ENCODE measurements around the gene AP2B1. TPM values are rescaled to one million over a fixed set of nuclear protein-coding genes. Genes with fewer than 3 reads are reported as not detected.

Gene AP2B1
- total RNA-seq, 1 donor from 2014 or later: 129 TPM

DNA sequence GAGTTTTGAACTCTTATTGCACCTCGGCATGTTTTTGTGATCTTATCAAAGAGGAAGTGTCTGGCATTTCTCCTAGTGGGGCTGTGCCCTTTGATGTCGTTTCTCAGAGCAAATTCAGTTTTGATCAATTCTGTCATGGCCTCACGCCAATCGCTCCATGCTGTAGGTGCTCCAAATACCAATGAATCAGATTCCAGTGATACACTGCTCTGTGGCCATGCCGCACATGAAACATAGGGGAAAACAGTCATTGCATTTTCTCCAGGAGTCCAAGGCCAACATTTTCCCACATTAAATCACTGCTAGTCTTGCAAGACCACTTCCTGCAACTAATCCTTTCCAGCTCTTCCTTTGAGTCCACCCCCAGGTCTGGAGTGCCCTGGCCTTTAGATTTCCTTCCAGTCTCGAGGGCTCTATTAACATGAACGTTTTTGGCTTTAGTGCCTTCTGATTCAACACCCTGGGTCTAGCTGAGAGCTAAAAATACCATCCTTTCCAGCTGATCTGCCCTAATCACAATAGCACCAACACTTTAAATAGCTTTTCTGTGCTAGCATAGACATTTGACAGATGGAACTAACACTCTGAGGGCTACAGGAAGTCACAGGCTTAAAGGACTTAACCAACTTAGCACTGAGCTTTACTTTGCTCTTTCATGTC, 126.1 kb downstream of the AP2B1 start:
- intact Hi-C loops (cut with micrococcal nuclease): no loop called here
- Mint-ChIP-seq H3K4me1 (peaks cover 13% of the 10 kb centered on the region), H3K9me3 (no peaks in the 10 kb centered on the region), H3K27me3 (no peaks in the 10 kb centered on the region), H3K27ac (no peak overlapping the region), H3K36me3 (ENCODE audit: low read depth) (peaks cover 32% of the 10 kb centered on the region), H3K4me3 (no peak overlapping the region)
- POLR2A ChIA-PET: no interaction called here
- TF ChIP-seq, protein P1, sequence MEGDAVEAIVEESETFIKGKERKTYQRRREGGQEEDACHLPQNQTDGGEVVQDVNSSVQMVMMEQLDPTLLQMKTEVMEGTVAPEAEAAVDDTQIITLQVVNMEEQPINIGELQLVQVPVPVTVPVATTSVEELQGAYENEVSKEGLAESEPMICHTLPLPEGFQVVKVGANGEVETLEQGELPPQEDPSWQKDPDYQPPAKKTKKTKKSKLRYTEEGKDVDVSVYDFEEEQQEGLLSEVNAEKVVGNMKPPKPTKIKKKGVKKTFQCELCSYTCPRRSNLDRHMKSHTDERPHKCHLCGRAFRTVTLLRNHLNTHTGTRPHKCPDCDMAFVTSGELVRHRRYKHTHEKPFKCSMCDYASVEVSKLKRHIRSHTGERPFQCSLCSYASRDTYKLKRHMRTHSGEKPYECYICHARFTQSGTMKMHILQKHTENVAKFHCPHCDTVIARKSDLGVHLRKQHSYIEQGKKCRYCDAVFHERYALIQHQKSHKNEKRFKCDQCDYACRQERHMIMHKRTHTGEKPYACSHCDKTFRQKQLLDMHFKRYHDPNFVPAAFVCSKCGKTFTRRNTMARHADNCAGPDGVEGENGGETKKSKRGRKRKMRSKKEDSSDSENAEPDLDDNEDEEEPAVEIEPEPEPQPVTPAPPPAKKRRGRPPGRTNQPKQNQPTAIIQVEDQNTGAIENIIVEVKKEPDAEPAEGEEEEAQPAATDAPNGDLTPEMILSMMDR (IDR thresholded peaks at IDR 0.05): no peak
- CTCF ChIA-PET: no interaction called here
- ATAC-seq (ENCODE audit: low read depth) (no peak), DNase-seq (no peak)

DNA sequence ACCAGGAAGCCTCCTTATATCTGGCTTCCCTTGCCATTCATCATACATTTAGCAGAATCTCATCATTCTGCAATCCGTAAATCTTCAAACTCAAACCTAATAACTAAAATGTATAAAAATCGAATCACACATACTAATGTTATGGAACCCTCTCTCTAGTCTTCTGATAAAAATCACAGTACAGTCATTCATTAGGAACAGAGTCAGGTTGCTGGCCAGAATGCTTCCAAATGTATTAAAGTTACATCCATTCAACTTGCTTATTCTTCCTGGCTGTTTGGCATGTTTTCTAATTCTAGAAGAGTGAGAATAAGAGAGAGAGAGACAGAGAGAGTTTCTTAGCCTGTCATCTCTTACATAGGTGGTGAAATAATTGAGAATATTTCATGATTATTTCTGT, 127.9 kb downstream of the AP2B1 start:
- no peak for DNase-seq
- H3K36me3 Mint-ChIP-seq (ENCODE audit: low read depth): peaks cover 32% of the 10 kb centered on the region
- intact Hi-C loops (cut with micrococcal nuclease): no loop called here
- H3K27me3 Mint-ChIP-seq: no peaks in the 10 kb centered on the region
- ChIA-PET POLR2A (no interaction called here), CTCF (no interaction called here)
- ATAC-seq (ENCODE audit: low read depth): no peak
- TF ChIP-seq, protein P1 (IDR thresholded peaks at IDR 0.05): no peak
- no peak overlapping the region for H3K27ac Mint-ChIP-seq
- no peak overlapping the region for H3K4me3 Mint-ChIP-seq
- H3K9me3 Mint-ChIP-seq: no peaks in the 10 kb centered on the region
- H3K4me1 Mint-ChIP-seq: no peaks in the 10 kb centered on the region

DNA sequence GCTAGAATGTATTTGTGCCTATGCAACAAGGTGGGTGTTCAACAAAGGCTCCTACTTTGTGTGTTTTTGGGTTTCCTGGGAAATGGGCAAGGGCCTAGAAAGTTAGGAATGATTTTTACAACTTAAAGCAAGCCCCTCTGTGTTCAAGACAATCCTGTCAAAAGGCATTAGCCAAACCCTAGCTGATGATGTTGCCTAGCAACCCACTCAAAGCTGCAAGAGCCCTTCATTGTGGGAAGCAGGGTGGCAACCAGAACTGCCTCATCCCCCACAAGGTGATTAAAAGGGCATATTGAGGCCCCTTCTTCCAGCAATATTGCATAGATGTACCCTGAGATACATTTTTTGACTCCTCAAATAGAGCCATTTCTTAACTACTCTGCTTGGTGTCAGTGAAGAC, 128.3 kb downstream of the AP2B1 start:
- intact Hi-C loops (cut with micrococcal nuclease): no loop called here
- ChIA-PET CTCF (no interaction called here), POLR2A (no interaction called here)
- Mint-ChIP-seq H3K36me3 (ENCODE audit: low read depth) (peaks cover 30% of the 10 kb centered on the region), H3K4me3 (no peak overlapping the region), H3K27ac (no peak overlapping the region), H3K27me3 (no peaks in the 10 kb centered on the region), H3K4me1 (no peaks in the 10 kb centered on the region), H3K9me3 (no peaks in the 10 kb centered on the region)
- DNase-seq (no peak), ATAC-seq (ENCODE audit: low read depth) (no peak)
- TF ChIP-seq, protein P1 (IDR thresholded peaks at IDR 0.05): no peak

DNA sequence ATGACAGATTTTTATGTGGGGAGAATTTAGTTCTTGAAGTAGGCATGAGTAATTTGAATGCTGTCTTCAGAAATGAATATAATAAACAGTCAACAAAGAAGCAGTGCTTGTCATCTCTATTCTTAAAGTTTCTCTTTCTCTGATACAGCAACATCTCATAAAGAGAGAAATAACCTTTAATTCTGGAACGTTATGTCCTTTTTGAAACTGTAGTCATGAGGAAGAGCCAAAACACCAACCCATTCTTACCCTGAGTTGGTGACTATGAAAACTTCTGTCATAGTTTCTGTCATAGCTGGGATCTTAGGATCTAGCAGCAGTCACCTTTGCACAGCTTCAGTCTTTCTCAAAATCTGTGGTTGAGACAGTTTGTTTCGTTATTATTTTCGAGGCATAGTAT, 129.1 kb downstream of the AP2B1 start:
- Mint-ChIP-seq H3K27ac (no peak overlapping the region), H3K9me3 (no peaks in the 10 kb centered on the region), H3K27me3 (no peaks in the 10 kb centered on the region), H3K36me3 (ENCODE audit: low read depth) (peaks cover 26% of the 10 kb centered on the region), H3K4me3 (no peak overlapping the region), H3K4me1 (no peaks in the 10 kb centered on the region)
- ChIA-PET CTCF (no interaction called here), POLR2A (no interaction called here)
- intact Hi-C loops (cut with micrococcal nuclease): no loop called here
- no peak for ATAC-seq (ENCODE audit: low read depth)
- DNase-seq: no peak
- TF ChIP-seq, protein P1 (IDR thresholded peaks at IDR 0.05): no peak

DNA sequence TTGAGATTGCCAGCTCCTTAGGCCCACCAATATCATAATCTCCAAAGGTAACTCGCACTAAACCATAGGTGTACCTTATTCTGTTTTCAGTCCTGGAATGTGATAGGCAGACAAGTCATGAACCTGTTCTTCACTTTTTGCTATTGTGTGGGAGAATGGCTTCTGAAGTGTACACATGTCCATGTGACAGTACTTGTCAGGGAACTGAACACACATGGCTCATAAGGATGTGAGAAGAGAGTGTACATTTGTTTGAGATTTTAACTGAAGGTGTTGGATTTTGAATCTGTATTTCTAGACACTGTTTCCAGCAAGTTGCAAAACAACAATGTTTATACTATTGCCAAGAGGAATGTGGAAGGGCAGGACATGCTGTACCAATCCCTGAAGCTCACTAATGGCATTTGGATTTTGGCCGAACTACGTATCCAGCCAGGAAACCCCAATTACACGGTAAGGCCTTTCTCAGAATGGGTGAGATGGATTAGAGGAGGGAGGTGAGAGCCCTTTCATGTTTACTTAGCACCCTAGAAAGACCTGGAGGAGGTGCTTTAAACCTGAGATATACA, 129.9 kb downstream of the AP2B1 start:
- DNase-seq: no peak
- Mint-ChIP-seq H3K9me3 (no peaks in the 10 kb centered on the region), H3K4me1 (no peaks in the 10 kb centered on the region), H3K27me3 (no peaks in the 10 kb centered on the region), H3K4me3 (no peak overlapping the region), H3K36me3 (ENCODE audit: low read depth) (peaks cover 21% of the 10 kb centered on the region), H3K27ac (no peak overlapping the region)
- ATAC-seq (ENCODE audit: low read depth): no peak
- POLR2A ChIA-PET: no interaction called here
- CTCF ChIA-PET: no interaction called here
- TF ChIP-seq, protein P1 (IDR thresholded peaks at IDR 0.05): no peak
- intact Hi-C loops (cut with micrococcal nuclease): no loop called here

All from activated B cell treated with CpG ODN at 0.5 μM for 24 hours (primary cell).